Left renal cortex interstitium (tissue), 4 donors: ENCODE data around the gene FNDC8. TPM values are rescaled to one million over a fixed set of nuclear protein-coding genes. Genes with fewer than 3 reads are reported as not detected.
A peak's percentile ranks its signal among the peaks of the same experiment; 100 is the strongest.
"Not testable (repeated sequence)": the region's sequence is repeated elsewhere in the genome, so short reads cannot be mapped to it uniquely, and the experiment has no call there.

Experiments
- DNase-seq, 4 donors: peaks; one replicate each; pipeline ENCODE4 v3.0.0-alpha.2; 2013; ENCODE audit warnings: low read depth in 4 of 4, low spot score in 2 of 4, missing footprints in 1 of 4
- polyA plus RNA-seq, 4 donors: library from polyadenylated mRNA; unstranded; fragments of 120-200 nt; gene quantifications; one replicate each; pipeline ENCODE4 v1.2.1, GENCODE V29; 2013; ENCODE audit not compliant: insufficient read length in 4 of 4

Gene FNDC8
- polyA plus RNA-seq, 4 donors, result 0.22 to 0.27 (median 0.27) TPM; not detected in 1

GRCh38 chr17:35090707-35091106 lies 30.7 kb upstream of the FNDC8 start:
- not testable (repeated sequence) for DNase-seq

GRCh38 chr17:35094902-35095301 lies 26.5 kb upstream of the FNDC8 start:
- no peak for DNase-seq

GRCh38 chr17:35095741-35096140 lies 25.7 kb upstream of the FNDC8 start:
- no peak for DNase-seq

- DNase-seq, result no peak
These were observed 23.6 kb upstream of the FNDC8 start for GRCh38 chr17:35097776-35098175.

- DNase-seq, result no peak
These were observed 21.5 kb upstream of the FNDC8 start for GRCh38 chr17:35099908-35100307.

GRCh38 chr17:35101036-35101435 lies 20.4 kb upstream of the FNDC8 start:
- DNase-seq, result no peak

- DNase-seq, result no peak
These were observed 19.7 kb upstream of the FNDC8 start for GRCh38 chr17:35101725-35102124.

- no peak for DNase-seq
These were observed 18.1 kb upstream of the FNDC8 start for GRCh38 chr17:35103271-35103670.

GRCh38 chr17:35104844-35105450 lies 16.5 kb upstream of the FNDC8 start:
- DNase-seq, result no peak

- DNase-seq, result not testable (repeated sequence)
These were observed 10.6 kb upstream of the FNDC8 start for GRCh38 chr17:35110791-35111190.

- DNase-seq, result no peak
These were observed 4.6 kb upstream of the FNDC8 start for GRCh38 chr17:35116845-35117244.

GRCh38 chr17:35117984-35118383 lies 3.4 kb upstream of the FNDC8 start:
- no peak for DNase-seq

- peak; percentile 42 to 50 (median 46) for DNase-seq
These were observed 1.8 kb upstream of the FNDC8 start, which contains the start of gene RAD51D for GRCh38 chr17:35119370-35120165. TSS of gene RAD51D (minus strand) at chr17:35119860. CDS start at chr17:35119613, 247 bp downstream.

GRCh38 chr17:35127751-35128514 lies 6.5 kb downstream of the FNDC8 start:
- no peak for DNase-seq

GRCh38 chr17:35129154-35129972 lies 7.9 kb downstream of the FNDC8 start:
- DNase-seq, result no peak

GRCh38 chr17:35129973-35130351 lies 8.5 kb downstream of the FNDC8 start:
- no peak for DNase-seq

- DNase-seq, result no peak
These were observed 9.0 kb downstream of the FNDC8 start for GRCh38 chr17:35130392-35130791.

- no peak for DNase-seq
These were observed 10.7 kb downstream of the FNDC8 start for GRCh38 chr17:35132099-35132498.

- DNase-seq, result no peak
These were observed 11.6 kb downstream of the FNDC8 start for GRCh38 chr17:35132816-35133550.

- DNase-seq, result no peak
These were observed 13.9 kb downstream of the FNDC8 start for GRCh38 chr17:35135322-35135721.
